ENCODE measurements around the gene OPTC.
"Not testable (repeated sequence)": the region's sequence is repeated elsewhere in the genome, so short reads cannot be mapped to it uniquely, and the experiment has no call there.

Gene OPTC, protein sequence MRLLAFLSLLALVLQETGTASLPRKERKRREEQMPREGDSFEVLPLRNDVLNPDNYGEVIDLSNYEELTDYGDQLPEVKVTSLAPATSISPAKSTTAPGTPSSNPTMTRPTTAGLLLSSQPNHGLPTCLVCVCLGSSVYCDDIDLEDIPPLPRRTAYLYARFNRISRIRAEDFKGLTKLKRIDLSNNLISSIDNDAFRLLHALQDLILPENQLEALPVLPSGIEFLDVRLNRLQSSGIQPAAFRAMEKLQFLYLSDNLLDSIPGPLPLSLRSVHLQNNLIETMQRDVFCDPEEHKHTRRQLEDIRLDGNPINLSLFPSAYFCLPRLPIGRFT

DNA sequence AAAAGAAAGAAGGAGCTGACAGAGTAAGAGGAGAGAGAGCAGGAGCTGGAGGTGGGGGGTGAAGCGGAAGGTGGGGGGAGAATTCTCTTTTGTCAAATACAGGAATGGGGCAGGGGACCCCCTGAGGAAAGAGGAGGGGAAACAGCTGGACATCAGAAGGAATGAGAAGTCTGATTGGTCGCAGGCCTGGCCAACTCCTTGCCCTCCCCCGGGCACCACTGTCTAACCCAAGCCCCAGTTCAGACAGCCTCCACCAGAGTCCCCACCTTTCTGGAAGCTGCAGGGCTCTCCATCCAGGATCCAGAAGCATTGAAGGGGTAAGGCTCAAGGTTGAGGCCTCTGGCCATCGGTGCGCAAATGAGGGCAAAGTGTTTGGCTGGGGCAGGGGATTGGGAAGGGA lies at the start of gene OPTC:
OPTC (plus strand) TSS at position 253 of the 400 bp plus-strand sequence. CDS start 1,853 bp downstream, outside the sequence.
- TF ChIP-seq, protein P1, sequence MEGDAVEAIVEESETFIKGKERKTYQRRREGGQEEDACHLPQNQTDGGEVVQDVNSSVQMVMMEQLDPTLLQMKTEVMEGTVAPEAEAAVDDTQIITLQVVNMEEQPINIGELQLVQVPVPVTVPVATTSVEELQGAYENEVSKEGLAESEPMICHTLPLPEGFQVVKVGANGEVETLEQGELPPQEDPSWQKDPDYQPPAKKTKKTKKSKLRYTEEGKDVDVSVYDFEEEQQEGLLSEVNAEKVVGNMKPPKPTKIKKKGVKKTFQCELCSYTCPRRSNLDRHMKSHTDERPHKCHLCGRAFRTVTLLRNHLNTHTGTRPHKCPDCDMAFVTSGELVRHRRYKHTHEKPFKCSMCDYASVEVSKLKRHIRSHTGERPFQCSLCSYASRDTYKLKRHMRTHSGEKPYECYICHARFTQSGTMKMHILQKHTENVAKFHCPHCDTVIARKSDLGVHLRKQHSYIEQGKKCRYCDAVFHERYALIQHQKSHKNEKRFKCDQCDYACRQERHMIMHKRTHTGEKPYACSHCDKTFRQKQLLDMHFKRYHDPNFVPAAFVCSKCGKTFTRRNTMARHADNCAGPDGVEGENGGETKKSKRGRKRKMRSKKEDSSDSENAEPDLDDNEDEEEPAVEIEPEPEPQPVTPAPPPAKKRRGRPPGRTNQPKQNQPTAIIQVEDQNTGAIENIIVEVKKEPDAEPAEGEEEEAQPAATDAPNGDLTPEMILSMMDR (IDR thresholded peaks at IDR 0.05; ENCODE audit: insufficient read depth, low read depth, low read length, missing control alignments): no peak
- no peak for DNase-seq (ENCODE audit: low read depth)
- no peak within 1 kb of the TSS for H3K4me3 ChIP-seq (ENCODE audit: low read depth, low read length)

DNA sequence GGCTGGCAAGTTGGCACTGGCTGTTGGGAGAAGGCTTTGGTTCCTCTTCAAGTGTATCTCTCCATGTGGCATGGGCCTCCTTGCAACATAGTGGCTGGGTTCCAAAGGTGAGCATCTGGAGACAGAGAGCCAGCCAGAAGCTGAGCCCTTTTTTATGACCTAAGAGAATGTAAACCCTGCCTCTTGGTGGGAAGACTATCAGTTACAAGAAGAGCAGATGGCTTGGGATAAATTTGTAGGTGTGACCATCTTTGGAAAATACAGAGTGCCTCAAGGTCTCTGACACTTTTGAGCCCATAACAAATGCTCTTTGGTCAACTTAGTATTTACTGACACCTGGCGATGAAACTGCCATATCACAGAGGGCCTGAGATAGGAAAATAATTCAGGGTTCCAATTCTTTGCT lies 49.8 kb upstream of the OPTC start:
- DNase-seq (ENCODE audit: low read depth): no peak
- TF ChIP-seq, protein P1 (IDR thresholded peaks at IDR 0.05; ENCODE audit: insufficient read depth, low read depth, low read length, missing control alignments): peak; percentile 28
- no peak overlapping the region for H3K4me3 ChIP-seq (ENCODE audit: low read depth, low read length)

DNA sequence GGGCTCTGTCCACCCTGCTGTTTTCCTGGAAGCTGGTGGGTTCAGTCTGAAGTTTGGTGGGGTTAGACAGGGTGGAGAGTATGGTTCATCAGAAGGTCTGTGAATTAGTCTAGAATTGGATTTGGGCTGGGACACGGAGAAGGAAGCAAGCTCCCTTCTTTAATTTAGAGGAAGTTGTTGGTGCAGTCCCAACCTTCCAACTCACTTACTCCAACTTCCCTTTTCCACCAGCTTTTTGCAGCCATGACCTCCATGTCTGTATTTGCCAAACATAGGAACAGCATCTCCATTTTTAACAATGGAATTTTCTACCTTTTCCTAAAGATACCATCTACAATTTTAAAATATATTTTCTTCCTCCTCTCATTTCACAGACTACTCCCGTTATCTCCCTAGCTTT lies 46.8 kb upstream of the OPTC start:
- TF ChIP-seq, protein P1 (IDR thresholded peaks at IDR 0.05; ENCODE audit: insufficient read depth, low read depth, low read length, missing control alignments): no peak
- no peak overlapping the region for H3K4me3 ChIP-seq (ENCODE audit: low read depth, low read length)
- no peak for DNase-seq (ENCODE audit: low read depth)

DNA sequence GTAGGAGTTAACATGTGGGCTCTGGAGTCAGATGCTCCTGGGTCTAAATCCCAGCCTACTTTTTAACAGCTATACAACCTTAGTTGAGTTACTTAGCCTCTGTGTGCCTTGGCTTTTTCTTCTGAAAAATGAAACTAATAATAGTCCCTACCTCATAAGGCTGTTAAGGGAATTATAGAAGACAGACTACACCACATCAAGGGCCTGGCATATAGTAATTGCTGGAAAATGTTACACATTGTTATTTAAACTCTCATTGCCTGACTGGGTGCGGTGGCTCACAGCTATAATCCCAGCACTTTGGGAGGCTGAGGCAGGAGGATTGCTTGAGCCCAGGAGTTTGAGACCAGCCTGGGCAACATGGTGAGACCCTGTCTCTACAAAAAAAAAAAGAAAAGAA lies 46.4 kb upstream of the OPTC start:
- not testable (repeated sequence) for DNase-seq (ENCODE audit: low read depth); H3K4me3 ChIP-seq (ENCODE audit: low read depth, low read length)

DNA sequence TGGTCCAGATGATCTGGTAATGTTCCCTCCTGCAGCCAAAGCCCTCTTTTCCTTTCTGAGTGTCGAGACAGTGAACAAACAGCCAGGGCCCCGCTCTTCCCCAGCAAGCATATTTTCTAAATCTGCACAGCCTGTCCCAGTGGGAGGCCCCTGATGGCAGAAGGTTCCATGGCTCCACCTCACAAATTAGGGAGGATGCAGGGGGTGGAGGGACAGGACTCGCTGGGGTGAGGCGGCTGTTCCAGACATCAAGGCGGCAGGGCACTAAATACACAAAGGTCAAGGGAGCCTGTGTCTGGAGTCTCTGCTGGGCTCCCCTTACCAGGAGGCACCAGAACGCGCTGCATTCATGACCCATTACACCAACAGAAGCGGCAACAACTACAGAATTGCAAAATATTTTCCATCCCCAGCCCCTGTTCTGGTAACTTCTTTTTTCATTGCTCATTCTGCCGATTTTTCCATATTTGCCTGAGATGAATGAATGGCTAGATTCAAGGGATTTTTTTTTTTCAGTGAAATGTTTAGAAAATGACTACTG lies 45.4 kb upstream of the OPTC start:
- H3K4me3 ChIP-seq (ENCODE audit: low read depth, low read length): no peak overlapping the region
- DNase-seq (ENCODE audit: low read depth): no peak
- TF ChIP-seq, protein P1 (IDR thresholded peaks at IDR 0.05; ENCODE audit: insufficient read depth, low read depth, low read length, missing control alignments): no peak

DNA sequence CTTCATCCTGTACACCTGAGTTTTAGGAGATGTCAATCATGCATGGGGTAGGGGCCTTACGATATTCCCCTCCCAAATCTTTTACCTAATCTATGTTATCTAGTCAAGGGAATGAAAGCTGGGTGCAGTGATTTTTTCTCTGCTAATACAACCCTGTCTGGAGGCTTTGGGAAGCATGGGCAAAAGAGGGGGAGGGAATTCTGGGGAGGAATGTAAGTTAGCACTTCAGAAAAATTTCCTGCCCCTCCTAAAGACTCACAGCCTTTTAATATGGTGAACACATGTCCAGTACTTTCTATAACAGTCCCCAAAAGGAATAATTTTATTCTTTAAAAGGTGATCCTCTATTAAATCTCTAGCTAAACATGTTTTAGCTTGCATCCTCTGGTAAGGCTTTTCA lies 44.0 kb upstream of the OPTC start:
- DNase-seq (ENCODE audit: low read depth): no peak
- H3K4me3 ChIP-seq (ENCODE audit: low read depth, low read length): no peak overlapping the region
- TF ChIP-seq, protein P1 (IDR thresholded peaks at IDR 0.05; ENCODE audit: insufficient read depth, low read depth, low read length, missing control alignments): no peak

DNA sequence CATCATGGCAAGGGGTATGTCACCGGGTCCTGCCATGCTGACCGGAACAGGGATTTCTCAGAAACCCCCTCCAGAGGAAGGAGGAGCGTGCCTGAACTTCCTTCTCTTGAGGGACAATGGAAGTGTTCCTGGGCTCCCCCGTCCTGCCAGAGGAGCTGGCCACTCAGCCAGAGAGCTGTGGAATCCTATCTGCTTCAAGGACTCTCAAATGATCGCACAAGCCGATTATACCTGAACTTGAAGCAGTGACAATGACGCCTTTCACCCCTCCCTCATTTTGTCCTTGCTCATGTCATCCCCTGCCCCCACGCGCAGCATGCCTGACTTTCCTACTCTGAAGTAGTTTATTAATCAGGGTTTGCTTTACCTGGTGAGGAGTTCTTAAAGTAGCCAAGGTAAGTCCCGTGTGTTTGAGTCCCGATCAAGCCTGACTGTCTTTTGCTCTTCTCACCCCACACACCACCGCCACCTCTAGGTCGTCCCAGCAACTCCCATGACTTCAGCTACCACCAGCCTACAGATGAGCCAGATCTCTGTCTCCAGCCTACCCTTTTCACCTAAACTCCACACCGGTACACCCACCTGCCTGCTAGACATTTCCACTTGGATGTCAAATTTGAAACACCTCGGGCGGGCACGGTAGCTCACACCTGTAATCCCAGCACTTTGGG lies 43.3 kb upstream of the OPTC start:
- no peak for DNase-seq (ENCODE audit: low read depth)
- TF ChIP-seq, protein P1 (IDR thresholded peaks at IDR 0.05; ENCODE audit: insufficient read depth, low read depth, low read length, missing control alignments): peak; percentile 15
- no peak overlapping the region for H3K4me3 ChIP-seq (ENCODE audit: low read depth, low read length)
